Hypothalamus (tissue), 51 donors: ENCODE measurements around the gene ZNF337.
"Not testable (repeated sequence)": the region's sequence is repeated elsewhere in the genome, so short reads cannot be mapped to it uniquely, and the experiment has no call there.

Experiments
- DNase-seq, 51 donors: peaks; one replicate each; lab custom pipeline; 2025; lab: John Stamatoyannopoulos, UW

ZNF337 gene

DNA sequence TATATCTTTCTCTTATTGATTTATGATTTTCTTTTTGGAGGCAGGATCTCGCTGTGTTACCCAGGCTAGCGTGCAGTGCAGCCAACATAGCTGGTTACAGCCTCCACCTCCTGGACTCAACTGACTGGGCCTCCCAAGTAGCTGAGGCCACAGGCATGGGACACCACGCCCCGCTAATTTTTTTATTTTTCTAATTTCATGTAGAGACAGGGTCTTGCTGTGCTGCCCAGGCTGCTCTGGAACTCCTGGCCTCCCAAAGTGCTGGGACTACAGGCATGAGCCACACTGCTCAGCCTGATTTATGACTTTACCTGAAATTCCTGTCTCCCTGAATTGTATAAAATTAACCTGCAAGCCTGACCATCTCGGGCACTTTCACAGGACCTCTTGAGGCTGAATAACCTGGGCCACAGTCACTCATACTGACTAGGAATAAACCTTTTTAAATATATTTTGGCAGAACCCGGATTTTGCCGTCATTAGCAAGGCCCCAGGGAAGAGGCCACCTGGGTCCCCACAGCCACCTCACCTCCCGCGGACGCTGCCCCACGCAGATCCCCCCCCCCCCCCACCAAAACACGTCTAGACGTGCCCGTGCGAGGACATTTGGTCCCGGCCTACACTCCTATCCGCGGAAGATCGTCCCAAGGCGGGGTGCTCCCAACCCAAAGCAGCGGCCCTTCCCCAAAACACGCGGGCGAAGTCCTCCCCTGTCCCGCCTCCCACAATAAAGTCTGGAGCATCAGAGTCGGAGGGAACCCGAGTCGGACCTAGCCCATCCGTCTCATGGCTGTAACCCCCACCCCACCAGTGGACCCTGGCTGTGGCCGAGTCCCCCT lies 902 bp downstream of the ZNF337 start:
- DNase-seq = peak in 1 of 51 donors; percentile 54

DNA sequence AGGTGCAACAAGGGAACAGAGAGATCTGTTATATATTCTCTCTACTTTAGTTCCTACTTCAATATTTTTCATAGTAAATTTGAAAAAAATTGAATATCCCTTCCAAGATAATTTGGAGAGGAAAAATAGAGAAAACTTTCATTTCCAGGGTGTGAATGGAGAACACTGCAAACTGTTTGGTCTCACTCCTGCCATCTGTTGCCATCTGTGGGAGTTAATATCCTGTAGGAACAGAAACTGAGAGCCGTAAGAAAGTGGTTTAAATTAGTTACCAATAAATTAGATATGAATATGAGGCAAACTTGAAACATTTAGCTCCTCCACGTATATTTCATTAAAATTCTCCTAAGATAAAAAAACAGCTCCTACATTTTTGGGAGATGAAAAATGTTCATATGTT lies 4.2 kb downstream of the ZNF337 start:
- DNase-seq = no peak

DNA sequence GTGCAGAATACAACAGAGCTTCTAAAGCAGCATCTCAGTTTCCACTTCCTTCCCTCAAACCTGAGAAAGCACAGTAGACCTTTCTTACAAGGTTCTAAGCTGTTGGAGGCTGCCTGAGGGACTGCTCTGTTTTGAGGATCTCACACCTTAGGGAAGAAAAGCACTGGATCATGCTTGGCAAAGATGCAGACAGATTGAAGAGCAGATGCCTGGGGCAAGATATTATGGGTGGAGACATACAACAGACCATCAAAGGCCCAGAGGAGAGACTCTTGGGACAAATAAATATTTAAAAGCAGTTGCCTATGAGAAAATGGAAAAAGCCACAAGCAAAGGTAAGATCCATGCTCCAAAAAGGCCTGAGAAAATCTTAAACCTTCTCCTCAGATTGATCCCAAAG lies 6.2 kb downstream of the ZNF337 start:
- no peak for DNase-seq

DNA sequence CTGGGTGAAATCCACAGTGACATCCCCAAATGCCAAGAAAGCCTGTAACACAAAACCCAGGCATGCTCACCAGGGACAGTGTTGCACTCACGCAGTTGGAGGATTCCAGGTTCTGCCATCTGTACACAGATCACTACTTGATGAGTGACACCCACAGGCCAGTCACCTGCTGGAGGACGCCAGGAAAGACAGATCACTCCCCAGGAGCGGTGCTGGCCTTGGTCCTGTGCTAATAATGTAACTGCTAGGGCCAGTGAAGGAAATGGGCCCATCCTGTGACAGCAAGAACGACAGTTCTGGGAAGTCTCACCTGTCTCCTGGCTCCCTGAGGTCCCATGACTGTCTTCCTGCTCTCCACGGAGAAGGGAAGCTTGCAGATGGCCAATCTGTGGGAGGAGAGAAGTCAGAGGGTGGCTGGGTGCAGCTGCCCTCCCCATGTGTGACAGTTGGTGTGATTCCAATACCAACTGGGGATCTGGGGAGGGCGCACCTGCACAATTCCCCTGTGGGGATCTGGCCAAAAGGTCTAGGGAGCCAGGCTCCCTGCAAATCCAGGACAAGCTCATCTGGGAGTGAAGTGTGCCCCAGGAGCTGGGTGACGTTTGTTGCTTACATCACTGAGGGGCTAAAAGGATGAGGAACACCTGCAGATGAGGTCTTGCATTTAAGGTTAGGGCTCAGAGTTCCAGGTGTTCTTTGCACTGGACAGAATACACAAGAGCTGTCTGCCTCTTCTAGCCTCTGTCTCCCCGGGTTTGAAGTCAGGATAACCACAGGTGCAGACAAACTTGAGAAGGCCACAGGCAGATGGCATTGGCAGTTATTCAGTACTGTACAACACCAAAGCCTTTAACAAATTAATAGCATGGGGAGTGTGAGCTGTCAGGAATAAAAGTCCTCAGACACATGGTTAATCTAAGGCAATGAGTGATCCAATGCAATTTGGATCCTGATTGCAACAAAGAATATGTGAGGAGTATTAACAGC lies 10.3 kb downstream of the ZNF337 start:
- DNase-seq = no peak

DNA sequence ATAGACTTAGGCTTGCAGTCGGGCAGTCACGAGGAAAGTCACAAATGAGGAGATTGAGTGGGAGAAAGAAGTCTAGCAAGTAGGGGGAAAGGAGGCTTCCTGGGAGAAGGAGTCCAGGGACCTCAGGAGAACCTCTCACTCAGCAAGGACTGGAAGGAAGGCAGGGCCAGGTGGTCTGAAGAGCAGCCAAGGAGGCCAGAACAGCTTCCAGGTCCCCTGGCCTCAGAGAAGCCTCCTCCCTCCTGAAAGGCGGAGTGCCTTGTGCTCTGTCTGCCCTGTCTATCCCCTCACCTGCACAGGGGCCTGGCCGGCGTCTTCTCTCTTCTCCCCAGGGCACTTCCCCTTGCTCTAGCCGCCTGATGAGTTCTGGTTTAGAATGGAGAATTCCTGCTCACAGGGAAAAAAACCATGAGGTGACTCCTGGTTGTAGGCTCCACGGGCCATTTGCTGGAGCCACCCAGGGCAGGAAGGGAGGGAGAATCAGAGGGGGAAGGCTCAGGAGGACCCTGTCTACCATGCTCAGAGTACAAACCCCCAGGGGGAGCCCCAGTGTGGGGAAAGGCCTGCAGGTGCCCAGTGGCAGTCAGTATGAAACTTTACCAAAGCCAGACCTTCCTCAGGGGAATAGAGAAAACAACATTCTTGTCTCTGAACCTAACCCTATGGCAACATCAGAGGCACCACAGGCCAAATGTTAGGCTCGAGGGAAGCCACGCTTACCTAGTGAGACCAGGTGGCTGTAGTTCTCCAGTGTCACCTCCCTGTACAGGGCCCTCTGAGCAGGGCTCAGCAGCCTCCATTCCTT lies 11.2 kb downstream of the ZNF337 start:
- DNase-seq = no peak

DNA sequence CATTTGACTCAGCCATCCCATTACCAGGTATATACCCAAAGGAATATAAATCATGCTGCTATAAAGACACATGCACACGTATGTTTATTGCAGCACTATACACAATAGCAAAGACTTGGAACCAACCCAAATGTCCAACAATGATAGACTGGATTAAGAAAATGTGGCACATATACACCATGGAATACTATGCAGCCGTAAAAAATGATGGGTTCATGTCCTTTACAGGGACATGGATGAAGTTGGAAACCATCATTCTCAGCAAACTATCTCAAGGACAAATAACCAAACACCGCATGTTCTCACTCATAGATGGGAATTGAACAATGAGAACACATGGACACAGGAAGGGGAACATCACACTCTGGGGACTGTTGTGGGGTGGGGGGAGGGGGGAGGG lies 12.8 kb downstream of the ZNF337 start:
- not testable (repeated sequence) for DNase-seq

DNA sequence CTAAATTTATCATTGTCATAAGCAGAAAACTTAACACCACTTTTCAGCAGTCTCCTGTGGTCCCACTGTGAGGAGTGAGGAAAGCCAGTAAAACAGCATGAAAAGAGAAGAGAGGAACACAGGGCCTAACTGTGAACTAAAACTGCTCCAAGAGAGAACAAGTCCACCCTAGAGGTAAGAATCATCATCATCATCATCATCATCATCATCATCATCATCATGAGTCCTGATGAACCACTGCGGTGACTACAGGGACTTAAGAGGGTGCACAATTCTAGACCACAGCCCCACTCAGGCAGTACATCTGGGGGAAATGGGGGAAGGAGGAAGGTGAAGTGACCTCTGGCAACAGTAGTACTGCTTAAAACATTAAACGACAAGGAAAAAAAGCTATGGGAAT lies 13.6 kb downstream of the ZNF337 start:
- DNase-seq = no peak

DNA sequence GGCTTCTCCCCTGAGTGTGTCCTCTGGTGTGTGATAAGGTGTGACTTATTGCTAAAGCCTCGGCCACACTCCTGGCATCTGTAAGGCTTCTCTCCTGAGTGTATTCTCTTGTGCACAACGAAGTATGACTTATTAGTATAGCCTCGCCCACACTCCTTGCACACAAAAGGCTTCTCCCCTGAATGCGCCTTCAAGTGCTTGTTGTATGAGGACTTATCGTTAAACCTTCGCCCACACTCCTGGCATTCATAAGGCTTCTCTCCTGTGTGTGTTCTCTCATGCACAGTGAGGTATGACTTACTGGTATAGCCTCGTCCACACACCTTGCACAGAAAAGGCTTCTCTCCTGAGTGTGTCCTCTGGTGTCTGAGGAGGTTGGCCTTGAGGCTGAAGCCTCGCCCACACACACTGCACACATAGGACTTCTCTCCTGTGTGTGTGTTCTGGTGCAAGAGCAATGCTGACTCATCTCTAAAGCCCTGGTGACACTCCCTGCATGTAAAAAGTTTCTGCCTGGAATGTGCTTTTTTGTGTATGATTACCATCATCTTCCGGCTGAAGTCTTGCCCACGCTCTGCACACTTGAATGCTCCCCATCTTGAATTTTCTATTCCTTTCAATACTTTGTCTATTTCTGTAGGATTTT lies 20.4 kb downstream of the ZNF337 start:
- DNase-seq = no peak

DNA sequence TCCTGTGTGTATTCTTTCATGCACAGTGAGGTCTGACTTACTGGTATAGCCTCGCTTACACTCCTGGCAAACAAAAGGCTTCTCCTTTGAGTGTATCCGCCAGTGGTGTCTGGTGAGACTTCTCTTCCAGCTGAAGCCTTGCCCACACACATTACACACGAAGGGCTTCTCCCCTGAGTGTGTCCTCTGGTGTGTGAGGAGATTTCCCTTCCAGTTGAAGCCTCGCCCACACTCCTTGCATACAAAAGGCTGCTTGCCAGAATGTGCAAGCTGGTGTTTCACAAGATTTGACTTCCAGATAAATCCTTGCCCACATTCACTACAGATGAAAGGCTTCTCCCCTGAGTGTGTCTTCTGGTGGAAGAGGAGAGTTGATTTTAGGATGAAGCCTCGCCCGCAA lies 21.5 kb downstream of the ZNF337 start:
- peak in 1 of 51 donors; percentile 8 for DNase-seq

DNA sequence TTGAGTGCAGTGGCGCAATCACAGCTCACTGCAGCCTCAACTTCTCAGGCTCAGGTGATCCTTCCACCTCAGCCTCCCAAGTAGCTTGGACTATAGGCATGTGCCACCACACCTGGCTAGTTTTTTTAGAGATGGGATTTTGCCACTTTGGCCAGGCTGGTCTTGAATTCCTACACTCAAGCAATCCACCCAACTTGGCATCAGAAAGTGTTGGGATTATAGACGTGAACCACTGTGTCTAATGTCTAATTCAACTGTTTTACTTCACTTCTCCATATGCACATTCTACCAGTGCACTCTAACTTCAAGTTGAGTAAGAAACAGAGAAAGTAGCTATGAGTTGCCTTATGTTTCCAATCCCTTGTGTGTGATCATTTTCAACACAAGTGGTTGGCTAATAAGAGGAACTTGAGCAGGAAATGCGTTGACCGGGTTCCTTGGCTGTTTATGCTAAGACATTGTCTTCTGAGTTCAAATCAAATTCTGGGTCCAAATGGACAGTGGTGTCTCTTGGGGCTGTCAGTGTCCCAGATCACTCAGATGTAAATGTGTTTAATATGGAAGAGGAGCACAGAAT lies 23.9 kb downstream of the ZNF337 start:
- no peak for DNase-seq

DNA sequence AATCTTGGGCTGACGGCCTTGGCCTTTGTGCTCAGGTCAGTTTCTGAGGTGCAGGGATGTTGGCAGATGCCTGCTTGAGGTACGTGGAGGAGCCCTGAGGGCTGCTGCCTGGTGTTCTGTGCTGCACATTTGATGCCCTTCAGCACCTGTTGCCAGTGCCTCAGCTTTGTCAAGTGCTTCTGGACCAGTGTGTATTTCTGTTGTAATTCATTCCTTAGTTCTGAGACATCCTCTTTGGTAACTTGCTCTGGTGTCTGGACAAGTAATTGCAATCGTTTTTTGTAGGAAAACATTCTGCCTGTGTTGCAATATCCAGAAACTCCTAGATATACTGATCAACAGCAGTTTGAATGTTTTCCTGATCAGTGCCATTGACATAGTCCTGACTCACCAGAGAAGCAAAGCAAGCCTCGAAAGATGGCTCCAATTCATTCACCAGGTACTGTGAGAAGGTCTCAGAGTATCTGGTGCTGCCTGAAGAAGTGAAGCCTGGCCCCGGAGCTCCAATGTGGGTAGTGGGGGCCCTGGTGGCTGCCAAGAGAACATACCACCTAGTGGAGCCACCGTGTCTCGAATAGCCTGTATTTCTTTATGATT lies 26.7 kb downstream of the ZNF337 start:
- DNase-seq = no peak

DNA sequence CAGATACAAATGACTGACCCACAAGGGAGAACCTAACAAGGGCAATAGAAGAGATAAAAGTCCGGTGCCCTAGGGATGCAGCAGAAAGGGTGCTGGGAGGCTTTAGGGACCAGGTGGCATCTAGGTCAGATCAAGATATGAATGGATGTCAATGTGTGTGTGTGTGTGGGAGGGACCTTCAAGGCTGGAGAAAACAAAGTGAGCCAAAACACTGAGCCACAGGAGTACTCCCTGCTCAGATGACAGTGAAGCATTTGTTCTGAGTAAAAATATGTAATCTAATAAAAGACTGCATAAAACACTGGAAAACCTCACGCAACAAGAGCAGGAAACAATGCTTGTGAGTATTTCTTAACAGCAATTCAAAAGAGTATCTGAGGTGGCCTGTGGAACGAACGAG lies 28.2 kb downstream of the ZNF337 start:
- no peak for DNase-seq

DNA sequence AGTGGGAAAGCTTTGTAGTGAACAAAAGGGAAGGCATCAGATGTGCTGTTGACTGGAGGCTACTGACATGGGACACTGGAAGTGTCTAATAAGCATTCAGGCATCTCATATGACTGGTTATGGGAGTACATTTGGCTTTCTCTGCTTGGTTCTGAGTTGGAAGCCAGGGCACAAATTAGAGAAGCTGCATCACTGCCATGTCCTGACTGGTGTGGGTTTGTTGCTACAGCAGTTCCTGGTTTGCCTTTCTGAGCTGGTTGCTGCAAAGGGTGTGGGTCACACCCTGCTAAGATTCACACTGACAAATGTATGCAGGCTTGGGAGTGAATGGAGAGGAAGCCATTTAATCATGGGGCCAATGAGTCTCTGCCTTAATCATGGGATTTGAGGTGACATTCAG lies 36.7 kb downstream of the ZNF337 start:
- DNase-seq = no peak

DNA sequence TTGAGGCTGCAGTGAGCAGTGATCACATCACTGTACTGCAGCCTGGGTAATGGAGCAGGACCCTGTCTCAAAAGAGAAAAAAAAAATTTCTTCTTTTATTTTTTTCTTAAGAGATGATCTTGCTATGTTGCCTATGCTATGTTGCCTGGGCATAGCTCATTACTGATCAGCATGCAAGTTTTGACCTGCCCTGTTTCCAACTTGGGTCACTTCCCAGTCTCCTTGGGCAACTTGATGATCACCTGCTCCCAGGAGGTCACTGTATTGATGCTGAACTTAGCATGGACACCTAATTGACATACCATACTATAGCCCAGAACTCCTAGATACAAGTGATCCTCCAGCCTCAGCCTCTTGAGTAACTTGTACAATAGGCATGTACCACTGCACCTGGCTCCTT lies 42.2 kb downstream of the ZNF337 start:
- no peak for DNase-seq

DNA sequence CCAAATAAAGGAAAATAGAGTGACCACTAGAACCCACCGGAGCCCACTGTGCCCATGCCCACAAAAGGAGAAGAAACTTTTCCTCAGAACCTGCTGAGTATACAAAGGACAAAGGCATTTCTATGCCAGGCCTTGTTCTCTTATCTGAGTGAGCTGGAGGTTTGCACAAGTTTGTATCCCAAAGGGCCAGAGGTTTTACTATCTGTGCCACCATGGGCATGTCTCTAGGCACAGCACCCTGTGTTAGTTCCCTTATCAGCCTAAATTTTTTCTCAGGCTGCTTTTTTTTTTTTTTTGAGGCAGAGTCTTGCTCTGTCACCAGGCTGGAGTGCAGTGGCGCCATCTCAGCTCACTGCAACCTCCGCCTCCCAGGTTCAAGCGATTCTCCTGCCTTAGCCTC lies 43.8 kb downstream of the ZNF337 start:
- DNase-seq = not testable (repeated sequence)

DNA sequence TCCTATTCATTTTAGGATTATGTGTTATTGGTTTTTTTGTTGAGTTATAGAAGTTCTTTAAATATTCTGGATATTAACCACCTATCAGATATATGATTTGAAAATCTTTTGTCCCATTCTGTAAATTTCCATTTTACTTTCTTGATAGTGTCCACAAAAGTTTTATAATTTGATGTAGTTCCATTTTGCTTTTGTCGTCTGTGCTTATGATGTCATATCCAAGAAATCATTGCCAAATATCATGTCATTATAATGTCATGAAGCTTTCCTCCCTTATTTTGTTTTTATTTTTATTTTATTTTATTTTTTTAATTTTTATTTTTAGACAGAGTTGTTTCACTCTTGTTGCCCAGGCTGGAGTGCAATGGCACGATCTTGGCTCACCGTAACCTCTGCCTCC lies 51.8 kb downstream of the ZNF337 start:
- DNase-seq = no peak

DNA sequence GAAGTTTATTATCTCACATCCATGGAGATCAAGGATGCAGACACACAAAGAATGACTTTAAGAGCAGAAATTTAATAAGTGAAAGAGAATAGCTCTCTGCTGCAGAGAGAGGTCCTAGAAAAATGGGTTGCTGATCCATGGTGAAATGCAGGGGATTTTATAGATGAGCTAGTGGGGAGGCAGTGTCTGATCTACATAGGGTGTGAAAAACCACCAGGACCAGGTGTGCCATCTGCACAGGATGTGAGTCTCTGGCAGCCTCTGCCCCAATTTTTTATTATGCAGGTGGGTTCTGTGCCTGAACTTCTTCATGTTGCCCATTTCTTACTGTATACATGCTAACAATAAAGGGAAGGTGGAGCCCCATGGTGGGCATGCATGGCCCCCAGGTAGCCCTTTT lies 52.9 kb downstream of the ZNF337 start:
- no peak for DNase-seq

DNA sequence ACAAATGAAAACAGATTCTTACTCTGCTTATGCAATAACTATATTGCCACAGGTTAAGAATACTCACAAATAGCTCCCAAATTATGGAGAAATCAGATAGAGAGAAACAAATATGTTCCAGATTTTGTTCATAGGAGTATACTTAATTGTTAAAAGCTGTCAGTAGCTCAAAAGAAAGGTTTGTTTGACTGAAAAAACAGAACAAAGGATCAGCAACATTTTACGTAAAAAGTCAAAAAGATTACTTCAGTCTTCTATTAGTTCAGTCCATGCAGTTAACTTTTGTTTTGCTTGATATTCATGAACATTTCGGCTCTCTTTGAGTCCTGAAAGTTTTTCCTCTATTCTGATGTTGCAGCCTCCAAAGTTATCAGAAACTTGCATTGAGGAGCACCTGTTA lies 59.4 kb downstream of the ZNF337 start:
- DNase-seq = no peak

DNA sequence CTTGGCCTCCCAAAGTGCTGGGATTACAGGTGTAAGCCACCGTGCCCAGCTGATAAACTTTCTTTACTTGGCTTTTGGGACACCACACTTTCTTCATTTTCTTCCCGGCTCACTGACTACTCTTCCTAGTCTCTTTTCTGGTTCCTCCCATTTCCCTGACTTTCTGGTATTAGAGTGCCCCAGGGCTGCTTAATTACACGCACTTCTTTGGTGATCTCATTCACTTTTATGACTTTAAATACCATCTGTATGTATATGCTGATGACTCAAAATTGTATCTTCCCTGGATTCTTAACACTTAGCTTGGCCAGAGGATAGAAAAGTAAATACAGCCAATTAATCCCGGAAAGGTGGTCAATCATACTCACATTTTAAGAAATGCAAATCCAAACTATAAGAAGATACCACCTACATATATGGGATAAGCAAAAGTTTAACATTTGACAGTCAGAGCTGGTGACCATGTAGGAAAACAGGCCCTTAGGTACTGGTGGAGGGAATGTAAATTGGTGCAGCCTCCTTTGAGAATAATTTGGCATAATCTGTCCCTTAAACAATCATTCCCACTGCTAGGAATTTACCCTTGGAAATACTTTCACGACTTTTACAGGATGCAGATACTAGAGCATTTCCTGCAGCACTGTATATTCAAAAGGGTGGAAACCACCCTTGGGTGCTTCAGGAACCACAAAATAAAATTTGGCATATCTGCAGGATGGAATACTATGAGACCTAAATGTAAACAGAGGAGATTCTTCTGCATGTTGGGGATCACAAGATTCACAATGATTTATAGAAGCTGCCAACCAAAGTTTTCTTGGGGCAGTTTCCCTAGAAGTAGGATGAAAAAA lies 63.5 kb downstream of the ZNF337 start:
- no peak for DNase-seq
